Astrocyte (in vitro differentiated cells and primary cell): ENCODE results near the gene NCAPG2. TPM values are rescaled to one million over a fixed set of nuclear protein-coding genes. Genes with fewer than 3 reads are reported as not detected.

Source experiments
- DNase-seq: peaks from one replicate; pipeline ENCODE4 v3.0.0-alpha.2; 2010; ENCODE audit warnings: low read depth
- FAIRE-seq: peaks from 2 replicates; lab custom pipeline; 2011; peaks lifted over from hg19 to GRCh38; lab: Jason Lieb, UNC
- H2AFZ ChIP-seq: 2 replicates; pipeline ENCODE4 v1.6.0; 2012; ENCODE audit warnings: low read depth, low read length, inconsistent platforms
- H3K27ac ChIP-seq: 2 replicates; pipeline ENCODE4 v1.5.1; 2011; ENCODE audit warnings: low read depth, low read length, inconsistent platforms
- H3K27me3 ChIP-seq: 2 replicates; pipeline ENCODE4 v1.6.0; 2011; ENCODE audit warnings: low read length, inconsistent platforms; ENCODE audit not compliant: insufficient read depth
- H3K36me3 ChIP-seq: 2 replicates; pipeline ENCODE4 v1.5.1; 2011; ENCODE audit warnings: low read length, inconsistent platforms; ENCODE audit not compliant: insufficient read depth
- H3K4me1 ChIP-seq: 2 replicates; pipeline ENCODE4 v1.5.1; 2011; ENCODE audit warnings: low read length, inconsistent platforms; ENCODE audit not compliant: insufficient read depth
- H3K4me2 ChIP-seq: 2 replicates; pipeline ENCODE4 v1.6.0; 2012; ENCODE audit warnings: low read length, inconsistent platforms
- H3K4me3 ChIP-seq: 2 replicates; pipeline ENCODE4 v1.5.1; 2011; ENCODE audit warnings: low read depth, mild to moderate bottlenecking, low read length, inconsistent platforms; ENCODE audit not compliant: insufficient read depth
- H3K79me2 ChIP-seq: 2 replicates; pipeline ENCODE4 v1.6.0; 2012; ENCODE audit warnings: mild to moderate bottlenecking, low read length, inconsistent platforms; ENCODE audit not compliant: insufficient read depth
- H3K9ac ChIP-seq: 2 replicates; pipeline ENCODE4 v1.6.0; 2012; ENCODE audit warnings: mild to moderate bottlenecking, low read length, inconsistent platforms
- H3K9me3 ChIP-seq: 2 replicates; pipeline ENCODE4 v1.5.1; 2012; ENCODE audit warnings: low read depth, mild to moderate bottlenecking, low read length, inconsistent platforms; ENCODE audit not compliant: insufficient read depth
- H4K20me1 ChIP-seq: 2 replicates; pipeline ENCODE4 v1.6.0; 2012; ENCODE audit warnings: low read length, inconsistent platforms; ENCODE audit not compliant: insufficient read depth
- H3K27ac Mint-ChIP-seq: one replicate; pipeline ENCODE4 v1.8.0; 2021; ENCODE audit warnings: mild to moderate bottlenecking, mixed read lengths; ENCODE audit not compliant: unreplicated experiment
- H3K27me3 Mint-ChIP-seq: one replicate; pipeline ENCODE4 v1.8.0; 2021; ENCODE audit warnings: low read depth, mixed read lengths; ENCODE audit not compliant: unreplicated experiment
- H3K36me3 Mint-ChIP-seq: one replicate; pipeline ENCODE4 v1.8.0; 2021; ENCODE audit warnings: low read depth, mixed read lengths; ENCODE audit not compliant: unreplicated experiment
- H3K4me1 Mint-ChIP-seq: one replicate; pipeline ENCODE4 v1.8.0; 2021; ENCODE audit warnings: low read depth, mixed read lengths; ENCODE audit not compliant: unreplicated experiment
- H3K4me3 Mint-ChIP-seq: one replicate; pipeline ENCODE4 v1.8.0; 2021; ENCODE audit warnings: mild to moderate bottlenecking, moderate library complexity, mixed read lengths; ENCODE audit not compliant: unreplicated experiment
- H3K9me3 Mint-ChIP-seq: one replicate; pipeline ENCODE4 v1.8.0; 2021; ENCODE audit warnings: mild to moderate bottlenecking, mixed read lengths; ENCODE audit not compliant: unreplicated experiment
- EZH2 ChIP-seq: IDR thresholded peaks from 2 replicates; pipeline ENCODE4 v1.6.1; 2012; ENCODE audit warnings: mild to moderate bottlenecking, low read length, inconsistent platforms; ENCODE audit not compliant: insufficient read depth
- total RNA-seq: library from RNA; stranded (reverse); gene quantifications from 2 replicates; pipeline ENCODE4 v1.2.1, GENCODE V29; 2021
- TF ChIP-seq, protein P1 (sequence below): IDR thresholded peaks from 2 replicates; pipeline ENCODE4 v1.5.1; 2011; ENCODE audit warnings: low read depth, mild to moderate bottlenecking, inconsistent platforms, low read length, moderate library complexity; ENCODE audit not compliant: insufficient read depth

Gene NCAPG2
- total RNA-seq, 1 donor from 2014 or later, result 9.6 TPM

DNA sequence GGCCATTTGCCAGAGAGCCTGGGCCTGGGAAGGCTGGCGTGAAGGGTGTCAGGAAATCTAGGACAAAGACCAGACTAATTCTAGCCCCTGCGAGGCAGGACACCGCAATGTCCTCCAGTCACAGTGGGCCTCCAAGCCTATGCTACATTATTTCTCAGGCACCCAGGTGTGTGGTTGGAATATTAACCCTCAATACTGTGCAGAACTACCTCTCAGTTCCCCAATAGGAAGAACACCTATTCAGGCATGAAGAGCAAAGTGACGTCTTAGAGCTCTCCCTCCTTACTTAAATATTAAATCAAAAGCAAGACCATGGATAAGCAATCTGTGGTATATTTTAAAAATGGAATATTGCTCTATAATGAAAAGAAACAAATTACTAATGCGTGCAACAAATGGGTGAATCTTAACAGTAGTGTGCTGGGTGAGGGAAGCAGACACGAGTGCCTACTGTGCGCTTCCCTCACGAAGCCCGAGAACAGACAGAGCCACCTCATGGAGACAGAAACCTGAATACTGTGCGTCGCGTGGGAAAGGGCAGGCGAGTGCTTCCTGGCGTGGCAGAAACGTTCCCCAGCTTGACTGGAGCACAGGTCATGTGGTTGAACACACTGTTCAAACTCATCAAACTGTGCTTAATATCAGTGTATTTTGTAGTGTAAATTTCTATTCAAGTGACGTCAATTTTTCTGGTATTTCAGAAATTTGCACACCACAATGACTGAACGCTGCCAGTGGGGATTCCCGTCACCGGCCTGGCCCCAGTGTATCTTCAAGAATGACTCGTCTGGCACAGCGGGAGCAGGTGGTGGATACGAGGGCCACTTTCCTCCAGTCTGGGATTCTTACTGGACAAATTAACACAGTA is 101.5 kb downstream of the NCAPG2 start:
- H3K27me3 ChIP-seq, result no peaks in the 10 kb centered on the region
- TF ChIP-seq, protein P1, sequence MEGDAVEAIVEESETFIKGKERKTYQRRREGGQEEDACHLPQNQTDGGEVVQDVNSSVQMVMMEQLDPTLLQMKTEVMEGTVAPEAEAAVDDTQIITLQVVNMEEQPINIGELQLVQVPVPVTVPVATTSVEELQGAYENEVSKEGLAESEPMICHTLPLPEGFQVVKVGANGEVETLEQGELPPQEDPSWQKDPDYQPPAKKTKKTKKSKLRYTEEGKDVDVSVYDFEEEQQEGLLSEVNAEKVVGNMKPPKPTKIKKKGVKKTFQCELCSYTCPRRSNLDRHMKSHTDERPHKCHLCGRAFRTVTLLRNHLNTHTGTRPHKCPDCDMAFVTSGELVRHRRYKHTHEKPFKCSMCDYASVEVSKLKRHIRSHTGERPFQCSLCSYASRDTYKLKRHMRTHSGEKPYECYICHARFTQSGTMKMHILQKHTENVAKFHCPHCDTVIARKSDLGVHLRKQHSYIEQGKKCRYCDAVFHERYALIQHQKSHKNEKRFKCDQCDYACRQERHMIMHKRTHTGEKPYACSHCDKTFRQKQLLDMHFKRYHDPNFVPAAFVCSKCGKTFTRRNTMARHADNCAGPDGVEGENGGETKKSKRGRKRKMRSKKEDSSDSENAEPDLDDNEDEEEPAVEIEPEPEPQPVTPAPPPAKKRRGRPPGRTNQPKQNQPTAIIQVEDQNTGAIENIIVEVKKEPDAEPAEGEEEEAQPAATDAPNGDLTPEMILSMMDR, result no peak
- no peak for TF ChIP-seq EZH2
- H3K27me3 Mint-ChIP-seq, result no peaks in the 10 kb centered on the region
- FAIRE-seq (no peak), DNase-seq (peak; percentile 57)
- no peak overlapping the region for H3K27ac Mint-ChIP-seq
- no peaks in the 10 kb centered on the region for H4K20me1 ChIP-seq
- H3K79me2 ChIP-seq, result no peaks in the 10 kb centered on the region
- no peak overlapping the region for H3K4me3 ChIP-seq
- no peak overlapping the region for H3K27ac ChIP-seq
- H3K36me3 Mint-ChIP-seq, result peaks cover 1% of the 10 kb centered on the region
- no peaks in the 10 kb centered on the region for H3K4me1 ChIP-seq
- H2AFZ ChIP-seq, result no peak overlapping the region
- H3K4me1 Mint-ChIP-seq, result no peaks in the 10 kb centered on the region
- no peaks in the 10 kb centered on the region for H3K9me3 ChIP-seq
- H3K4me2 ChIP-seq, result no peak overlapping the region
- no peak overlapping the region for H3K9ac ChIP-seq
- no peaks in the 10 kb centered on the region for H3K9me3 Mint-ChIP-seq
- H3K36me3 ChIP-seq, result no peaks in the 10 kb centered on the region
- H3K4me3 Mint-ChIP-seq, result no peak overlapping the region

DNA sequence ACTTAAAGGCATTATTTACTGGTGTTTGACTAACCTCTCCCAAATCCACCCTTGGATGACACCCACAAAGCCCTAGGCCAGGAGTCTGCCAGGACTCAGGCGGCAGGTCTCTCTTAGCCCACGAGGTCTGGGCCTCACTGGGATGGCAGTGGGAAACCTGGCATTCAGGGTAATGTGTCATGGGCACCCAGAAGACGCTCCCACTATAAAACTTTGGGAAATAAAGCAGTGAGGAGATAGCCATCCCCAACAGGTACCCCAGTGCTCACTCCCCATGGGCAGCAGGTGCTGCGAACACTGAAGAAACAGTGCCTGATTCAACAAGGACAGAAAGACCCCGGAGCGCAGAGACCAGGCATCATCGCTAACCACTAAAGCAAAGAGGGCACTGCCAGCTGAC is 102.6 kb downstream of the NCAPG2 start:
- Mint-ChIP-seq H3K36me3 (peaks cover 1% of the 10 kb centered on the region), H3K27ac (no peak overlapping the region), H3K4me3 (no peak overlapping the region), H3K9me3 (no peaks in the 10 kb centered on the region), H3K27me3 (no peaks in the 10 kb centered on the region), H3K4me1 (no peaks in the 10 kb centered on the region)
- no peak overlapping the region for H3K4me2 ChIP-seq
- H3K27me3 ChIP-seq, result no peaks in the 10 kb centered on the region
- H3K36me3 ChIP-seq, result no peaks in the 10 kb centered on the region
- H3K9me3 ChIP-seq, result no peaks in the 10 kb centered on the region
- H3K4me1 ChIP-seq, result no peaks in the 10 kb centered on the region
- no peak overlapping the region for H2AFZ ChIP-seq
- FAIRE-seq (no peak), DNase-seq (no peak)
- no peak overlapping the region for H3K27ac ChIP-seq
- H3K79me2 ChIP-seq, result no peaks in the 10 kb centered on the region
- H3K4me3 ChIP-seq, result no peak overlapping the region
- no peak for TF ChIP-seq EZH2
- TF ChIP-seq, protein P1, result no peak
- H3K9ac ChIP-seq, result no peak overlapping the region
- no peaks in the 10 kb centered on the region for H4K20me1 ChIP-seq

DNA sequence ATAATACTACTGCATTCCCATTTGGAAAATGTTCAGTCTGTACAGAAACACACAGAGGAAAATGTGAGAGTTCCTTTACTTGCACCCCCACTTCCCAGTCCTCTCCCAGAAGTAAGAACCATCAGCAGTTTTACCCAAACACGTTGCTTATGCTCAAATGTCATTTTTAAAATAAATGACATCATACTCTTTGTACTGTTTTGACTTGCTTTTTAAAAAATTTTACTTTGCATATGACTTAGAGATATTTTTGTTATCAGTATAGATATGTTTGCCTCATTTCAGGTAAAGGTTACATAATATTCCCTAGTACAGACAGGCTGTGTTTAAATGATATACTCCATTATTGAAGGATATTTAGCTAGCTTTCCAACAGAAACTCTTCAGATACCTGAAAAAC is 103.5 kb downstream of the NCAPG2 start:
- H4K20me1 ChIP-seq, result no peaks in the 10 kb centered on the region
- no peak overlapping the region for H3K4me3 Mint-ChIP-seq
- no peaks in the 10 kb centered on the region for H3K4me1 ChIP-seq
- TF ChIP-seq, protein P1, result no peak
- TF ChIP-seq EZH2, result no peak
- H3K4me2 ChIP-seq, result no peak overlapping the region
- no peaks in the 10 kb centered on the region for H3K4me1 Mint-ChIP-seq
- no peaks in the 10 kb centered on the region for H3K36me3 ChIP-seq
- H3K36me3 Mint-ChIP-seq, result no peaks in the 10 kb centered on the region
- no peaks in the 10 kb centered on the region for H3K9me3 Mint-ChIP-seq
- no peaks in the 10 kb centered on the region for H3K27me3 Mint-ChIP-seq
- H3K27ac ChIP-seq, result no peak overlapping the region
- H3K27ac Mint-ChIP-seq, result no peak overlapping the region
- H3K79me2 ChIP-seq, result no peaks in the 10 kb centered on the region
- H3K27me3 ChIP-seq, result no peaks in the 10 kb centered on the region
- no peak overlapping the region for H3K4me3 ChIP-seq
- no peak overlapping the region for H2AFZ ChIP-seq
- H3K9me3 ChIP-seq, result no peaks in the 10 kb centered on the region
- H3K9ac ChIP-seq, result no peak overlapping the region
- DNase-seq, result no peak
- no peak for FAIRE-seq
